ENCODE results near the gene UBE2J1.

UBE2J1 gene

DNA sequence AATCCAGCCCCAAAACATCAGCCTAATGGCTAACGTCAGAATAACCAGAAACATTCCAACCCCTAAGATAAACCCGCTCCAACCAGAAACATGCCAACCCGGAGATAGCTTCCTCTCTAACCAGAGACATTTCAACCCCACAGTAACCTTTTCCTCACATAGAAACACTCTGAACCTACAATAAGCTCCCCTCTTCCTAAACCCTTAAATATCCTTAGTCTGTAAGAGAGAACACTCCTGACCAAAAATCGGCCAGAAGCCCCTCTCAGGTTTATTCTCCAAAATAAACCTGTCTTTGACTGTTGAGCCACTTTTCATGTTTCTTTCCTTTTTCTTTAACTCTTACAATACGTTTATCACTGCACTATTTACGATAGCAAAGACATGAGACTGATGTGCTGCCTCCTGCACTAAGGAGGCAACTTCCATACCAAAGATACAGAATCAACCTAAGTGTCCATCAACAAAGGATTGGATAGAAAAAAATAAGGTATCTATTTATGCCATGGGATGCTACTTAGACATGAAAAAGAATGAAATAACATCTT, 32.4 kb downstream of the UBE2J1 start:
- Histone ChIP-seq H3K9me3 (ENCODE audit: control insufficient read depth, insufficient read depth, low read depth, low read length) (no peaks in the 10 kb centered on the region), H3K4me3 (ENCODE audit: low read depth, low read length) (no peak overlapping the region), H3K4me1 (ENCODE audit: control insufficient read depth, insufficient read depth, low read length) (no peaks in the 10 kb centered on the region), H3K36me3 (ENCODE audit: control insufficient read depth in 2 of 2, insufficient read depth in 1 of 2, low read length in 2 of 2) (no peaks in the 10 kb centered on the region), H3K27ac (ENCODE audit: extremely low read depth, low read depth, low read length) (no peak overlapping the region)
- POLR2A ChIA-PET = no interaction called here
- CTCF ChIA-PET = interaction anchor here (0.5 to 1.1 kb wide), 5 partner anchors 11 to 307 kb away, joined by 3 to 6 read pairs (median 4); no protein-coding TSS in a partner anchor
- TF ChIP-seq ZSCAN23 (tag by site-specific recombination; IDR thresholded peaks at IDR 0.05) = no peak
- no peak for TF ChIP-seq ZFP41 (tag by site-specific recombination; IDR thresholded peaks at IDR 0.05; ENCODE audit: borderline replicate concordance)
- TF ChIP-seq, protein P1, sequence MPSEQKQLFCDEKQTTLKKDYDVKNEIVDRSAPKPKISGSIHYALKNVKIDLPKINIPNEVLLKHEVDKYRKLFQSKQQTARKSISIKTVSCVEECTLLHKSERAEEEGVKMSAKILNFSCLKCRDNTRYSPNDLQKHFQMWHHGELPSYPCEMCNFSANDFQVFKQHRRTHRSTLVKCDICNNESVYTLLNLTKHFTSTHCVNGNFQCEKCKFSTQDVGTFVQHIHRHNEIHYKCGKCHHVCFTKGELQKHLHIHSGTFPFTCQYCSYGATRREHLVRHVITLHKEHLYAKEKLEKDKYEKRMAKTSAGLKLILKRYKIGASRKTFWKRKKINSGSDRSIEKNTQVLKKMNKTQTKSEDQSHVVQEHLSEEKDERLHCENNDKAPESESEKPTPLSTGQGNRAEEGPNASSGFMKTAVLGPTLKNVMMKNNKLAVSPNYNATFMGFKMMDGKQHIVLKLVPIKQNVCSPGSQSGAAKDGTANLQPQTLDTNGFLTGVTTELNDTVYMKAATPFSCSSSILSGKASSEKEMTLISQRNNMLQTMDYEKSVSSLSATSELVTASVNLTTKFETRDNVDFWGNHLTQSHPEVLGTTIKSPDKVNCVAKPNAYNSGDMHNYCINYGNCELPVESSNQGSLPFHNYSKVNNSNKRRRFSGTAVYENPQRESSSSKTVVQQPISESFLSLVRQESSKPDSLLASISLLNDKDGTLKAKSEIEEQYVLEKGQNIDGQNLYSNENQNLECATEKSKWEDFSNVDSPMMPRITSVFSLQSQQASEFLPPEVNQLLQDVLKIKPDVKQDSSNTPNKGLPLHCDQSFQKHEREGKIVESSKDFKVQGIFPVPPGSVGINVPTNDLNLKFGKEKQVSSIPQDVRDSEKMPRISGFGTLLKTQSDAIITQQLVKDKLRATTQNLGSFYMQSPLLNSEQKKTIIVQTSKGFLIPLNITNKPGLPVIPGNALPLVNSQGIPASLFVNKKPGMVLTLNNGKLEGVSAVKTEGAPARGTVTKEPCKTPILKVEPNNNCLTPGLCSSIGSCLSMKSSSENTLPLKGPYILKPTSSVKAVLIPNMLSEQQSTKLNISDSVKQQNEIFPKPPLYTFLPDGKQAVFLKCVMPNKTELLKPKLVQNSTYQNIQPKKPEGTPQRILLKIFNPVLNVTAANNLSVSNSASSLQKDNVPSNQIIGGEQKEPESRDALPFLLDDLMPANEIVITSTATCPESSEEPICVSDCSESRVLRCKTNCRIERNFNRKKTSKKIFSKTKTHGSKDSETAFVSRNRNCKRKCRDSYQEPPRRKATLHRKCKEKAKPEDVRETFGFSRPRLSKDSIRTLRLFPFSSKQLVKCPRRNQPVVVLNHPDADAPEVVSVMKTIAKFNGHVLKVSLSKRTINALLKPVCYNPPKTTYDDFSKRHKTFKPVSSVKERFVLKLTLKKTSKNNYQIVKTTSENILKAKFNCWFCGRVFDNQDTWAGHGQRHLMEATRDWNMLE (tag by site-specific recombination; conservative IDR thresholded peaks at IDR 0.05; ENCODE audit: low read depth) = no peak; the same call in 1 of the 2 replicates
- no peak for TF ChIP-seq ZBTB48 (tag by site-specific recombination; IDR thresholded peaks at IDR 0.05)
- no peak for TF ChIP-seq ZNF146 (tag by site-specific recombination; IDR thresholded peaks at IDR 0.05)
- TF ChIP-seq SETDB1 (IDR thresholded peaks at IDR 0.05; ENCODE audit: insufficient read length, low read length) = peak; percentile 90
- TF ChIP-seq ZNF626 (tag by site-specific recombination; IDR thresholded peaks at IDR 0.05) = peak; percentile 70; the same call in 1 of the 2 replicates
- no peak for TF ChIP-seq ZFHX2 (tag by site-specific recombination; conservative IDR thresholded peaks at IDR 0.05)
- TF ChIP-seq, protein P2, sequence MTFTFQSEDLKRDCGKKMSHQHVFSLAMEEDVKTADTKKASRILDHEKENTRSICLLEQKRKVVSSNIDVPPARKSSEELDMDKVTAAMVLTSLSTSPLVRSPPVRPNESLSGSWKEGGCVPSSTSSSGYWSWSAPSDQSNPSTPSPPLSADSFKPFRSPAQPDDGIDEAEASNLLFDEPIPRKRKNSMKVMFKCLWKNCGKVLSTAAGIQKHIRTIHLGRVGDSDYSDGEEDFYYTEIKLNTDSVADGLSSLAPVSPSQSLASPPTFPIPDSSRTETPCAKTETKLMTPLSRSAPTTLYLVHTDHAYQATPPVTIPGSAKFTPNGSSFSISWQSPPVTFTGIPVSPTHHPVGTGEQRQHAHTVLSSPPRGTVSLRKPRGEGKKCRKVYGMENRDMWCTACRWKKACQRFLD (tag by site-specific recombination; IDR thresholded peaks at IDR 0.05) = no peak
- no peak for TF ChIP-seq ZNF529 (tag by site-specific recombination; IDR thresholded peaks at IDR 0.05; ENCODE audit: insufficient replicate concordance)
- TF ChIP-seq ZFP37 (tag by site-specific recombination; IDR thresholded peaks at IDR 0.05) = no peak
- no peak for TF ChIP-seq GFI1B (tag by site-specific recombination; IDR thresholded peaks at IDR 0.05)
- TF ChIP-seq, protein P3, sequence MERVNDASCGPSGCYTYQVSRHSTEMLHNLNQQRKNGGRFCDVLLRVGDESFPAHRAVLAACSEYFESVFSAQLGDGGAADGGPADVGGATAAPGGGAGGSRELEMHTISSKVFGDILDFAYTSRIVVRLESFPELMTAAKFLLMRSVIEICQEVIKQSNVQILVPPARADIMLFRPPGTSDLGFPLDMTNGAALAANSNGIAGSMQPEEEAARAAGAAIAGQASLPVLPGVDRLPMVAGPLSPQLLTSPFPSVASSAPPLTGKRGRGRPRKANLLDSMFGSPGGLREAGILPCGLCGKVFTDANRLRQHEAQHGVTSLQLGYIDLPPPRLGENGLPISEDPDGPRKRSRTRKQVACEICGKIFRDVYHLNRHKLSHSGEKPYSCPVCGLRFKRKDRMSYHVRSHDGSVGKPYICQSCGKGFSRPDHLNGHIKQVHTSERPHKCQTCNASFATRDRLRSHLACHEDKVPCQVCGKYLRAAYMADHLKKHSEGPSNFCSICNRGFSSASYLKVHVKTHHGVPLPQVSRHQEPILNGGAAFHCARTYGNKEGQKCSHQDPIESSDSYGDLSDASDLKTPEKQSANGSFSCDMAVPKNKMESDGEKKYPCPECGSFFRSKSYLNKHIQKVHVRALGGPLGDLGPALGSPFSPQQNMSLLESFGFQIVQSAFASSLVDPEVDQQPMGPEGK (tag by site-specific recombination; IDR thresholded peaks at IDR 0.05) = no peak
- no peak for TF ChIP-seq ZFP69B (tag by site-specific recombination; IDR thresholded peaks at IDR 0.05)
- peak; percentile 94; the same call in 1 of the 2 replicates for TF ChIP-seq TRIM28 (IDR thresholded peaks at IDR 0.05; ENCODE audit: borderline replicate concordance, low read length)

DNA sequence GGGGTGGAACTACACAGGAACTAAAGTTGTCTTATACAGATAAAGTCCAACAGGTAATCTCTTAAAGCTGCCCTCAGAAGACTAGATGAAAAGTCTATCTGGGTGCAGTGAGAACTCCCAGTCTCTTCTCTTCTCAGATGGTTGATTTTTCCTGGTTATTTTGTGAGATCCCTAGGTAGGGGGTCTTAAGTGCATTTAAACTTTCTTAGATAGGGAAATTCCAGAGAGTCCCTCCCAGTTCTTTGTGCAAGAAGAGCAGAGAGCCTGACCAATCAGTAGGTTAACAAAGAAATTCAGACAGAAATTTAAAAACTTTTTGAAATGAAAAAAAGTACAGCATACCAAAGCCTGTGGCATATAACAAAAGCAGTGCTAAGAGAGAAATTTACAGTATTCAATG, 35.5 kb downstream of the UBE2J1 start:
- H3K4me3 ChIP-seq (ENCODE audit: low read depth, low read length) = no peak overlapping the region
- peaks cover 8% of the 10 kb centered on the region for H3K4me1 ChIP-seq (ENCODE audit: control insufficient read depth, insufficient read depth, low read length)
- no peaks in the 10 kb centered on the region for H3K9me3 ChIP-seq (ENCODE audit: control insufficient read depth, insufficient read depth, low read depth, low read length)
- H3K27ac ChIP-seq (ENCODE audit: extremely low read depth, low read depth, low read length) = no peak overlapping the region
- ChIA-PET CTCF (interaction anchor here (1.1 to 1.9 kb wide), 4 partner anchors 10 to 55 kb away, joined by 3 to 8 read pairs (median 3); no protein-coding TSS in a partner anchor), POLR2A (interaction anchor here (0.6 kb wide), 1 partner anchor 239 kb away, joined by 3 read pairs; no protein-coding TSS in a partner anchor)
- TF ChIP-seq ZNF423 (tag by site-specific recombination; IDR thresholded peaks at IDR 0.05) = no peak
- TF ChIP-seq, protein P4, sequence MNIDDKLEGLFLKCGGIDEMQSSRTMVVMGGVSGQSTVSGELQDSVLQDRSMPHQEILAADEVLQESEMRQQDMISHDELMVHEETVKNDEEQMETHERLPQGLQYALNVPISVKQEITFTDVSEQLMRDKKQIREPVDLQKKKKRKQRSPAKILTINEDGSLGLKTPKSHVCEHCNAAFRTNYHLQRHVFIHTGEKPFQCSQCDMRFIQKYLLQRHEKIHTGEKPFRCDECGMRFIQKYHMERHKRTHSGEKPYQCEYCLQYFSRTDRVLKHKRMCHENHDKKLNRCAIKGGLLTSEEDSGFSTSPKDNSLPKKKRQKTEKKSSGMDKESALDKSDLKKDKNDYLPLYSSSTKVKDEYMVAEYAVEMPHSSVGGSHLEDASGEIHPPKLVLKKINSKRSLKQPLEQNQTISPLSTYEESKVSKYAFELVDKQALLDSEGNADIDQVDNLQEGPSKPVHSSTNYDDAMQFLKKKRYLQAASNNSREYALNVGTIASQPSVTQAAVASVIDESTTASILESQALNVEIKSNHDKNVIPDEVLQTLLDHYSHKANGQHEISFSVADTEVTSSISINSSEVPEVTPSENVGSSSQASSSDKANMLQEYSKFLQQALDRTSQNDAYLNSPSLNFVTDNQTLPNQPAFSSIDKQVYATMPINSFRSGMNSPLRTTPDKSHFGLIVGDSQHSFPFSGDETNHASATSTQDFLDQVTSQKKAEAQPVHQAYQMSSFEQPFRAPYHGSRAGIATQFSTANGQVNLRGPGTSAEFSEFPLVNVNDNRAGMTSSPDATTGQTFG (tag by site-specific recombination; IDR thresholded peaks at IDR 0.05; ENCODE audit: borderline replicate concordance) = no peak
- TF ChIP-seq GFI1B (tag by site-specific recombination; IDR thresholded peaks at IDR 0.05) = no peak
- no peaks in the 10 kb centered on the region for H3K36me3 ChIP-seq (ENCODE audit: control insufficient read depth in 2 of 2, insufficient read depth in 1 of 2, low read length in 2 of 2)

All from HEK293 (cell line).